B cell (primary cell): ENCODE measurements around the gene DAPK3. TPM values are rescaled to one million over a fixed set of nuclear protein-coding genes. Genes with fewer than 3 reads are reported as not detected.

Experiments
- ATAC-seq: fragments of 200-7000 bp; cut with Tn5 transposase; one replicate; pipeline ENCODE4 v1.10.0; 2021; ENCODE audit warnings: low read depth, mild to moderate bottlenecking, moderate number of reproducible peaks, moderate library complexity
- CTCF ChIA-PET: fragments of 350-600 bp; sonication (Branson Sonifier 250); formaldehyde crosslinking; loops from one replicate; lab custom pipeline; 2021; ENCODE audit warnings: antibody characterized with exemption, inconsistent platforms; lab: Charles Lee
- POLR2A ChIA-PET: fragments of 350-600 bp; sonication (Branson Sonifier 250); formaldehyde crosslinking; loops from one replicate; lab custom pipeline; 2021; ENCODE audit warnings: antibody characterized with exemption; lab: Charles Lee
- DNase-seq: peaks from one replicate; pipeline ENCODE4 v3.0.0; 2013
- H2AFZ ChIP-seq: 2 replicates; pipeline ENCODE4 v1.6.1; 2012; ENCODE audit warnings: mild to moderate bottlenecking, low read depth, low read length; ENCODE audit not compliant: insufficient read depth, poor library complexity, severe bottlenecking
- H3K27ac ChIP-seq, 2 donors: 1 replicate in 1 of 2; 2 replicates in 1 of 2; pipeline ENCODE4 v1.5.1; 2012 to 2013; ENCODE audit warnings: low read length in 2 of 2, mild to moderate bottlenecking in 2 of 2, moderate library complexity in 1 of 2
- H3K27me3 ChIP-seq, 4 experiments: fragments of 200-600 bp in 1 of 4; sonication (generic) in 1 of 4; replicated peaks in 1 of 4; 1 replicate in 2 of 4; 2 replicates in 2 of 4; pipeline versions ENCODE4 v1.6.1 to v1.7.0; 2013 to 2016; ENCODE audit warnings: low read length in 3 of 4, mild to moderate bottlenecking in 2 of 4, mixed read lengths in 1 of 4, moderate library complexity in 1 of 4; ENCODE audit not compliant: insufficient read depth in 4 of 4, control insufficient read depth in 3 of 4; ENCODE audit errors: control extremely low read depth in 1 of 4
- H3K36me3 ChIP-seq, 2 experiments: replicated peaks in 1 of 2; 1 replicate in 1 of 2; 2 replicates in 1 of 2; pipeline versions ENCODE4 v1.6.1 to v1.7.1; 2013; ENCODE audit warnings: low read length in 1 of 2; ENCODE audit not compliant: insufficient read depth in 2 of 2, control insufficient read depth in 1 of 2; ENCODE audit errors: control extremely low read depth in 1 of 2, extremely low read depth in 1 of 2
- H3K4me1 ChIP-seq, 2 donors: fragments of 200-600 bp in 1 of 2; sonication (generic) in 1 of 2; 1 replicate in 1 of 2; 2 replicates in 1 of 2; pipeline versions ENCODE4 v1.5.1 to v1.6.1; 2013 to 2017; ENCODE audit warnings: low read length in 2 of 2; ENCODE audit not compliant: control insufficient read depth in 2 of 2, insufficient read depth in 2 of 2
- H3K4me2 ChIP-seq: replicated peaks from 2 replicates; pipeline ENCODE3; 2012; ENCODE audit warnings: mild to moderate bottlenecking, low read depth, low read length; ENCODE audit not compliant: poor library complexity, severe bottlenecking
- H3K4me3 ChIP-seq, 5 experiments: fragments of 200-600 bp in 1 of 5; sonication (generic) in 1 of 5; 1 replicate in 3 of 5; 2 replicates in 2 of 5; pipeline versions ENCODE4 v1.5.1 to v1.7.0; 2011 to 2016; ENCODE audit warnings: low read length in 4 of 5, mild to moderate bottlenecking in 4 of 5, low read depth in 2 of 5, control low read depth in 1 of 5, moderate library complexity in 1 of 5; ENCODE audit not compliant: insufficient read depth in 1 of 5; ENCODE audit errors: control extremely low read depth in 1 of 5, extremely low read depth in 1 of 5
- H3K79me2 ChIP-seq: fragments of 200-600 bp; sonication (generic); one replicate; pipeline ENCODE4 v1.6.0; 2016; ENCODE audit warnings: low read length; ENCODE audit not compliant: control insufficient read depth, insufficient read depth
- H3K9ac ChIP-seq: fragments of 200-600 bp; sonication (generic); 2 replicates; pipeline ENCODE4 v1.6.1; 2017; ENCODE audit warnings: mild to moderate bottlenecking, low read length, moderate library complexity
- H3K9me3 ChIP-seq, 3 donors: one replicate each; pipeline versions ENCODE4 v1.6.1 to v1.7.1; 2013; ENCODE audit warnings: low read length in 2 of 3; ENCODE audit not compliant: control insufficient read depth in 2 of 3, insufficient read depth in 1 of 3; ENCODE audit errors: control extremely low read depth in 1 of 3
- H4K20me1 ChIP-seq: 2 replicates; pipeline ENCODE4 v1.6.0; 2012; ENCODE audit warnings: mild to moderate bottlenecking, low read length; ENCODE audit not compliant: insufficient read depth, control insufficient read depth, poor library complexity, severe bottlenecking
- H3K27ac Mint-ChIP-seq: one replicate; pipeline ENCODE4 v1.8.0; 2021; ENCODE audit warnings: mixed read lengths
- H3K27me3 Mint-ChIP-seq: one replicate; pipeline ENCODE4 v1.8.0; 2021; ENCODE audit warnings: mixed read lengths
- H3K4me1 Mint-ChIP-seq: one replicate; pipeline ENCODE4 v1.8.0; 2021; ENCODE audit warnings: mixed read lengths
- H3K4me3 Mint-ChIP-seq: one replicate; pipeline ENCODE4 v1.8.0; 2021; ENCODE audit warnings: mixed read lengths
- H3K9me3 Mint-ChIP-seq: one replicate; pipeline ENCODE4 v1.8.0; 2022; ENCODE audit warnings: mixed read lengths; ENCODE audit not compliant: insufficient read depth
- EZH2 ChIP-seq: IDR thresholded peaks from 2 replicates; pipeline ENCODE4 v1.6.1; 2012; ENCODE audit warnings: borderline replicate concordance, low read depth, mild to moderate bottlenecking, moderate library complexity, low read length; ENCODE audit not compliant: insufficient read depth, poor library complexity, severe bottlenecking
- WGBS: methylation state at CpG from one replicate; pipeline ENCODE4 v1.1.5; 2013; ENCODE audit warnings: missing lambda C conversion rate; ENCODE audit not compliant: insufficient coverage; 5-methylcytosine and 5-hydroxymethylcytosine counted together
- intact Hi-C: fragments of 100-400 bp; cut with micrococcal nuclease; formaldehyde crosslinking; loops from one replicate; pipeline ENCODE4 v1.10.0; 2022
- polyA plus RNA-seq: library from polyadenylated mRNA; depleted of rRNA; stranded (reverse); fragments of >200 nt; gene quantifications from 2 replicates; pipeline ENCODE4 v1.2.3, GENCODE V29; 2012
- total RNA-seq, 2 donors: library from RNA; stranded (reverse); fragments of 120-200 nt in 1 of 2; gene quantifications; 1 replicate in 1 of 2; 2 replicates in 1 of 2; pipeline versions ENCODE4 v1.2.3 to v1.2.4, GENCODE V29; 2013 to 2022
- TF ChIP-seq, protein P1 (sequence below): fragments of 200-600 bp; IDR thresholded peaks from one replicate; pipeline ENCODE4 v1.8.0; 2022; ENCODE audit warnings: antibody characterized with exemption, mild to moderate bottlenecking

DAPK3 gene
- total and polyA plus RNA-seq, 2 donors (not counting 1 experiment from before 2014, with no cell fraction given), result 32.6 to 47.4 TPM

DNA sequence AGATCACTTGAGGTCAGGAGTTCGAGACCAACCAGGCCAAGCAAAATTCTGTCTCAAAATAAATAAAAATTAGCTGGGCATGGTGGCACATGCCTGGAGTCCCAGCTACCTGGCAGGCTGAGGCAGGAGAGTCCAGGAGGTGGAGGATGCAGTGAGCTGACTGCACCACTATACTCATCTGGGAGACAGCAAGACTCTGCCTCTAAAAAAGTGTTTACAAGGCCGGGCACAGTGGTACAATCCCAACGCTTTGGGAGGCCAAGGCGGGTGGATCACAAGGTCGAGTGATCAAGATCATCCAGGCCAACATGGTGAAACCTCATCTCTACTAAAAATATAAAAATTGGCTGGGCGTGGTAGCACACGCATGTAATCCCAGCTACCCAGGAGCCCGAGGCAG lies 4.2 kb upstream of the DAPK3 start:
- Histone ChIP-seq H3K9ac (no peak overlapping the region), H3K36me3 (peaks cover 3 to 48% of the 10 kb centered on the region in 2 experiments), H3K4me3 (no peak overlapping the region), H3K27me3 (no peaks in the 10 kb centered on the region), H3K79me2 (peaks cover 8% of the 10 kb centered on the region), H3K4me2 (no peak overlapping the region), H2AFZ (no peak overlapping the region), H3K4me1 (peaks cover 7 to 9% of the 10 kb centered on the region in 2 donors), H3K9me3 (peaks cover 0 to 4% (median 0%) of the 10 kb centered on the region in 3 donors), H3K27ac (no peak overlapping the region), H4K20me1 (peaks cover 62% of the 10 kb centered on the region)
- H3K9me3 Mint-ChIP-seq, result no peaks in the 10 kb centered on the region
- DNase-seq (no peak), ATAC-seq (no peak)
- no peaks in the 10 kb centered on the region for H3K27me3 Mint-ChIP-seq
- peaks cover 13% of the 10 kb centered on the region for H3K4me1 Mint-ChIP-seq
- CTCF ChIA-PET, result interaction anchor here (1.2 kb wide), 1 partner anchor 10 kb away, joined by 4 read pairs; the partner anchor contains the start of gene EEF2
- H3K27ac Mint-ChIP-seq, result no peak overlapping the region
- 87% methylated on average over 5 of the region's 8 CpGs for WGBS
- no peak for TF ChIP-seq EZH2
- TF ChIP-seq, protein P1, sequence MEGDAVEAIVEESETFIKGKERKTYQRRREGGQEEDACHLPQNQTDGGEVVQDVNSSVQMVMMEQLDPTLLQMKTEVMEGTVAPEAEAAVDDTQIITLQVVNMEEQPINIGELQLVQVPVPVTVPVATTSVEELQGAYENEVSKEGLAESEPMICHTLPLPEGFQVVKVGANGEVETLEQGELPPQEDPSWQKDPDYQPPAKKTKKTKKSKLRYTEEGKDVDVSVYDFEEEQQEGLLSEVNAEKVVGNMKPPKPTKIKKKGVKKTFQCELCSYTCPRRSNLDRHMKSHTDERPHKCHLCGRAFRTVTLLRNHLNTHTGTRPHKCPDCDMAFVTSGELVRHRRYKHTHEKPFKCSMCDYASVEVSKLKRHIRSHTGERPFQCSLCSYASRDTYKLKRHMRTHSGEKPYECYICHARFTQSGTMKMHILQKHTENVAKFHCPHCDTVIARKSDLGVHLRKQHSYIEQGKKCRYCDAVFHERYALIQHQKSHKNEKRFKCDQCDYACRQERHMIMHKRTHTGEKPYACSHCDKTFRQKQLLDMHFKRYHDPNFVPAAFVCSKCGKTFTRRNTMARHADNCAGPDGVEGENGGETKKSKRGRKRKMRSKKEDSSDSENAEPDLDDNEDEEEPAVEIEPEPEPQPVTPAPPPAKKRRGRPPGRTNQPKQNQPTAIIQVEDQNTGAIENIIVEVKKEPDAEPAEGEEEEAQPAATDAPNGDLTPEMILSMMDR, result no peak
- intact Hi-C loops, result no loop called here
- H3K4me3 Mint-ChIP-seq, result no peak overlapping the region
- POLR2A ChIA-PET, result interaction anchor here (0.7 to 1.0 kb wide), 3 partner anchors 10 to 15 kb away, joined by 3 read pairs; partner anchors contain the start of gene EEF2

DNA sequence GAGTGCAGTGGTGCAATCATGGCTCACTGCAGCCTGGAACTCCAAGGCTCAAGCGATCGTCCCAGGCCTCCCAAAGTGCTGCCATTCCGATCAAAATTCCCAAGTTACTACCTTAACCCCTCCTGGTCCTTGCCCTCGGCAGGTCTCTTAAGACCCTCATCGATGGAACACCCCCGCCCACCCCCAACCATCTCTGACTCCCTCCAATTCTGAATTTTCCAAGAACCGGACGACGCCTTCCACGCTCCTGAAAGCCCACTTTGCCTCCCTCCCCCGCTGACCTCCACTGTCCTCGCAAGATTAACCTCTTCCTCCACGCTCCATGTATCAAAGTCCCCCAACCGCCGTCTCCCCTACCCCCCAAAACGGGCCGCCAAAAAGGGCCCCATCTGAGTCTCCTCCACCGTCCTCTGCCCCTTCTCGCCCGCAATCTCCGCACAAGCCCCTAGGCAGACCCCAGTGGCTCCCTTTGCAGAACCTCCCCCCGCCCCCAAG lies 539 bp downstream of the DAPK3 start:
- ChIA-PET POLR2A (interaction anchor here (0.5 to 2.2 kb wide), 8 partner anchors 15 to 253 kb away, joined by 3 to 20 read pairs (median 4); partner anchors contain the start of genes EEF2 and MRPL54), CTCF (interaction anchor here (0.6 to 2.0 kb wide), 5 partner anchors 14 to 210 kb away, joined by 3 to 10 read pairs (median 10); partner anchors contain the start of gene EEF2)
- no peaks in the 10 kb centered on the region for H3K9me3 Mint-ChIP-seq
- peak overlapping the region; percentile 99 for H3K4me2 ChIP-seq
- peak overlapping the region; percentile 41 to 93 (median 80) for H3K4me3 ChIP-seq
- TF ChIP-seq EZH2, result no peak
- TF ChIP-seq, protein P1, result no peak
- H2AFZ ChIP-seq, result peak overlapping the region; percentile 90
- no peak for DNase-seq
- peaks cover 49% of the 10 kb centered on the region for H4K20me1 ChIP-seq
- no peaks in the 10 kb centered on the region for H3K9me3 ChIP-seq
- H3K9ac ChIP-seq, result peak overlapping the region; percentile 96
- H3K4me1 ChIP-seq, result peaks cover 14 to 18% of the 10 kb centered on the region in 2 donors
- H3K27ac Mint-ChIP-seq, result peak overlapping the region; percentile 77
- H3K4me3 Mint-ChIP-seq, result peak overlapping the region; percentile 94
- H3K4me1 Mint-ChIP-seq, result peaks cover 25% of the 10 kb centered on the region
- WGBS, result 6% methylated on average over 20 of the region's 22 CpGs
- peaks cover 2 to 17% of the 10 kb centered on the region in 2 experiments for H3K36me3 ChIP-seq
- H3K79me2 ChIP-seq, result peaks cover 42% of the 10 kb centered on the region
- intact Hi-C loops, result loop anchor here (2.0 kb wide), 2 partner anchors 14 to 212 kb away; partner anchors contain the start of genes ANKRD24, EEF2 and SIRT6
- no peaks in the 10 kb centered on the region for H3K27me3 Mint-ChIP-seq
- peak overlapping the region; percentile 48 to 85 for H3K27ac ChIP-seq
- ATAC-seq, result no peak
- no peaks in the 10 kb centered on the region for H3K27me3 ChIP-seq
